GM21576 (cell line): Measurements from ENCODE around the gene RBM47.

Experiments used
- ATAC-seq: cut with Tn5 transposase; IDR thresholded peaks from one replicate; pipeline ENCODE4 v1.9.1; 2021; ENCODE audit warnings: mild to moderate bottlenecking, moderate library complexity; ENCODE audit not compliant: unreplicated experiment

Gene RBM47

GRCh38 chr4:40626183-40626990, 3.3 kb downstream of the RBM47 start:
- ATAC-seq, result no peak

GRCh38 chr4:40623707-40624106, 6.0 kb downstream of the RBM47 start:
- ATAC-seq, result no peak

GRCh38 chr4:40622913-40623312, 6.8 kb downstream of the RBM47 start:
- ATAC-seq, result no peak

- ATAC-seq, result no peak
Measured at GRCh38 chr4:40621592-40622512, 7.8 kb downstream of the RBM47 start.

- no peak for ATAC-seq
Measured at GRCh38 chr4:40621229-40621591, 8.5 kb downstream of the RBM47 start.

- ATAC-seq, result no peak
Measured at GRCh38 chr4:40619600-40619999, 10.1 kb downstream of the RBM47 start.

GRCh38 chr4:40617872-40618271, 11.8 kb downstream of the RBM47 start:
- ATAC-seq, result no peak

- ATAC-seq, result no peak
Measured at GRCh38 chr4:40614031-40614430, 15.6 kb downstream of the RBM47 start.

GRCh38 chr4:40613456-40613855, 16.2 kb downstream of the RBM47 start:
- ATAC-seq, result no peak

GRCh38 chr4:40612831-40613230, 16.8 kb downstream of the RBM47 start:
- no peak for ATAC-seq

- no peak for ATAC-seq
Measured at GRCh38 chr4:40612283-40612682, 17.4 kb downstream of the RBM47 start.

GRCh38 chr4:40608628-40609027, 21.0 kb downstream of the RBM47 start:
- ATAC-seq, result no peak

- no peak for ATAC-seq
Measured at GRCh38 chr4:40607221-40607620, 22.4 kb downstream of the RBM47 start.

- no peak for ATAC-seq
Measured at GRCh38 chr4:40606239-40606767, 23.4 kb downstream of the RBM47 start.

GRCh38 chr4:40603281-40603680, 26.4 kb downstream of the RBM47 start:
- no peak for ATAC-seq

- no peak for ATAC-seq
Measured at GRCh38 chr4:40601641-40602040, 28.0 kb downstream of the RBM47 start.

- no peak for ATAC-seq
Measured at GRCh38 chr4:40600850-40601249, 28.8 kb downstream of the RBM47 start.

GRCh38 chr4:40599431-40599830, 30.2 kb downstream of the RBM47 start:
- ATAC-seq, result no peak

GRCh38 chr4:40596522-40596921, 33.1 kb downstream of the RBM47 start:
- ATAC-seq, result no peak

- no peak for ATAC-seq
Measured at GRCh38 chr4:40595981-40596380, 33.7 kb downstream of the RBM47 start.

- ATAC-seq, result no peak
Measured at GRCh38 chr4:40594261-40595178, 35.1 kb downstream of the RBM47 start.
